A204.1 (cell line): Measurements from ENCODE around the gene L3MBTL4.

ENCODE experiments used
- FAIRE-seq: peaks from 2 replicates; lab custom pipeline; 2012; peaks lifted over from hg19 to GRCh38; lab: Jason Lieb, UNC

The L3MBTL4 gene

GRCh38 chr18:6363216-6363615, 51.5 kb downstream of the L3MBTL4 start:
- FAIRE-seq, result no peak

- no peak for FAIRE-seq
Measured at GRCh38 chr18:6362559-6363129, 52.1 kb downstream of the L3MBTL4 start.

DNA sequence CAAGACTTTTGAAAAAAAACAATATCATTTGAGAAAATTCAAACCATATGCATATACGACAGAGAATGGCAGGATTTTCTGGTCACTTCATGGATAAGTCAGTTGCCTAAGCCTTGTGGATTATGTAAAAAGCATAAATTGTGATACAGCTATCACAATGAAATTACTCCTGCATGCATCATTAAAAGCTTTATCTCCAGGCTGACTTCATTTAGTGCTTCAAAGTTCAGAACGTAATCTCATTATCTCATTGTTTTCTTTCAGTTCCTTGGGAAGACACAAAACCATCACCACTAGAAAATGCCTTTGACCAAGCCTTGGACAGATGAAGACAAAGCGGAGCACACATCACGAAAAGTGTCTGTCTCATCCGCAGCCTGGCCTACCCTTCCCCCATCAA, 57.0 kb downstream of the L3MBTL4 start:
- no peak for FAIRE-seq

DNA sequence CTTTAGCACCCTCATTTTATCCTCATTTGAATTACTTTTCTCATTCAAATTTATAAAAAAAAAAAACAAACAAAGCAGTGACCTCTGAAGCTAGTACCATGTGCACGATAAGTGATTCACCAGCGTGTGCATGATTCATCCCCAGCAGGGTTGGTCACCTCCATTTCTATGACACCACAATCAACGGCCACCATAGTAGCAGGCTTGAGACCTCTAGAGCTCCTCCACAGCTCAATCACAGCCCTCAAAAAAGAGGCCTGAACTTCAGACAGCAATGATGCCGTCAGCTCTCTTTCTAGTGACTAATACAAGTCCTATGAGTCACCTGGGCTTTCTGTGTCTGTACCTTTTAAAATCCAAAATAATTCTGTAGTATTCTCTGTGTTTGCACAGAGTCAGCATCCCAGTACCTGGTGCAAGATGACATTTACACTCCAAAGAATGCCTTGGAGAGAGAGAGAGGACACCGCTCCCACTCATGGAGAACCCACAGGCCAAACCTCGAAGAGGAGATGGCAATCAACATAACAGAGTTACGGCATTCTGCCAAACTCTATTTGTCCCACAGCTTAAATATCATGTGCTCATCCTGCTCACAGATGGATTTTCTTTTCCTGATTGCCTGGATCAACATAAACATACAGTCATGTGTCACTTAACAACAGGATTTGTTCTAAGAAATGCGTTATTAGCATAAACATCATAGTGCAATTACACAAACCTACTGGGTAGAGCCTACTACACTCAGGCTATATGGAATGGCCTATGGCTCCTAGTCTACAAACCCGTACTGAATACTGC, 58.7 kb downstream of the L3MBTL4 start:
- no peak for FAIRE-seq

- no peak for FAIRE-seq
Measured at GRCh38 chr18:6352275-6352674, 62.4 kb downstream of the L3MBTL4 start.

- FAIRE-seq, result no peak
Measured at GRCh38 chr18:6342990-6343389, 71.7 kb downstream of the L3MBTL4 start.

DNA sequence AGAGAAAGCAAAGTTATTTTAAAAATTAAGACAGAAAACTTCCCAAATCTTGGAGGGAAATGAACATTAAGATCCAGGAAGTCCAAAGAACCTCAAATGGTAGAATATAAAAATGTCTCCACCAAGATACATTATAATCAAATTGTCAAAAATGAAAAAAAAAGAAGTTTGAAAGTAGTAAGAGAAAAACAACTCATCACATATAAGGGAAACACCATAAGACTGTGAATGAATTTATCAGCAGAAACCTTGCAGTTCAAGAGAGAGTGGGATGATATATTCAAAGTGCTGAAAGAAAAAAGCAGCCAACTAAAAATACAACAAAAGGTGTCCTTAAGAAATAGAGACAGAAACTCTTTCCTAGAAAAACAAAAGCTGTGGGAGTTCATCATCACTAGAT, 73.0 kb downstream of the L3MBTL4 start:
- FAIRE-seq, result no peak

GRCh38 chr18:6341303-6341702, 73.4 kb downstream of the L3MBTL4 start:
- no peak for FAIRE-seq

DNA sequence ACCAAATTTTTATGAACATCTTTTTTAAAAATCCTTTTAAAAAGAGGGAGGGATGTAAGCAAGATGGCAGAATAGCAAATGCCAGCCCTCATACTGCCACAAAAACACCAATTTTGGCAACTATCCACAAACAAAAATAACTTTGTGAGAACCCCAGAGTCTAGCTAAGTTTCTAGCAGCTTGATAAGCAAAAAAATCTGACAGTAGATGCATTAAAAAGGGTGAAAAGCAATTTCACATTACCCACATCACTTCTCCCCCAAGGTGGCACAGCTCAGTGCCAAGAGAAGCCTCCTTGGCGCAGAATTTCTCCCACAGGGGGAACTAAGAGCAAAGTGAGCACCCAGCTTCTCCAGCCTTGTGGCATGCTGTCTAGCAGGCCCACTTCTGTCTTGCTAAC, 74.6 kb downstream of the L3MBTL4 start:
- FAIRE-seq, result no peak

GRCh38 chr18:6336239-6336638, 78.5 kb downstream of the L3MBTL4 start:
- no peak for FAIRE-seq

- no peak for FAIRE-seq
Measured at GRCh38 chr18:6333981-6334380, 80.7 kb downstream of the L3MBTL4 start.

GRCh38 chr18:6331872-6332271, 82.8 kb downstream of the L3MBTL4 start:
- FAIRE-seq, result no peak

DNA sequence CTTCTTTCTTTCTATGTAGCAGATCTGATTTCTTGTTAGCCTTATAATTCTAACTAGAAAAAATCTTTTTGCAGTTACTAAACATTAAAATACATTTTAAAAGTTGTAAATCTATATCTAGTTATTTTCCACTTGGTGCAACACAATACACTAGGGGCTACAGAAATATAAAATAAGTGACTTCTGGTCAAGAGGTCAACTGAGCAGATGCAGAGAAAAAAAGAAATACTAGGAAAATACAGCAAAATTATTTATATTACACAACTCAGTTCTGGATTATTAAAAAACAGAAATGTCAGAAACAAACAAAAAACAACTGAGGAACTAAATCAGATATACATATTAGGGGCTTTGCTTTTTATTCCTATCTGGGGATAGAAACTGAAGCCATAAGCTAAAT, 83.9 kb downstream of the L3MBTL4 start:
- FAIRE-seq, result no peak

- FAIRE-seq, result no peak
Measured at GRCh38 chr18:6328621-6329010, 86.1 kb downstream of the L3MBTL4 start.

GRCh38 chr18:6327895-6328620, 86.7 kb downstream of the L3MBTL4 start:
- no peak for FAIRE-seq

GRCh38 chr18:6327485-6327884, 87.2 kb downstream of the L3MBTL4 start:
- FAIRE-seq, result no peak

- FAIRE-seq, result no peak
Measured at GRCh38 chr18:6326566-6326965, 88.1 kb downstream of the L3MBTL4 start.

DNA sequence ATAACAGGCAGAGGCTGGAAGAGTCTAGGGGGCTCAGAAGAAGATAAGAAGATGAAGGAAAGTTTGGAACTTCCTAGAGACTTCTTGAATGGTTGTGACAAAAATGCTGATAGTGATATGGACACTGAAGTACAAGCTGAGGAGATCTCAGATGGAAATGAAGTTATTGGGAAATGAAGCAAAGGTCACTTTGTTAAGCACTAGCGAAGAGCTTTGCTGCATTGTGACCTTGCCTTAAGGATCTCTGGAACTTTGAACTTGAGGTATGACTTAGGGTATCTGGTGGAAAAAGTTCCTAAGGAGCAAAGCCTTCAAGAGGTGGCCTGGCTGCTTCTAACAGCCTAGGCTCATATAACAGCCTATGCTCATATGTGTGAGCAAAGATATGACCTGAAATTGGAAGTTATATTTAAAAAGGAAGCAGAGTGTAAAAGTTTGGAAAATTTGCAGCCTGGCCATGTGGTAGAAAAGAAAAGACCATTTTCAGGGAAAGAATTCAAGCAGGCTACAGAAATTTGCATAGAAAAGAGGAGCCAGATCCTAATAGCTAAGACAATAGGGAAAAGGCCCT, 91.3 kb downstream of the L3MBTL4 start:
- FAIRE-seq, result no peak

GRCh38 chr18:6315517-6316331, 99.0 kb downstream of the L3MBTL4 start:
- no peak for FAIRE-seq

GRCh38 chr18:6313415-6313814, 101.3 kb downstream of the L3MBTL4 start:
- FAIRE-seq, result no peak

GRCh38 chr18:6311456-6312215, 103.1 kb downstream of the L3MBTL4 start:
- FAIRE-seq, result no peak

DNA sequence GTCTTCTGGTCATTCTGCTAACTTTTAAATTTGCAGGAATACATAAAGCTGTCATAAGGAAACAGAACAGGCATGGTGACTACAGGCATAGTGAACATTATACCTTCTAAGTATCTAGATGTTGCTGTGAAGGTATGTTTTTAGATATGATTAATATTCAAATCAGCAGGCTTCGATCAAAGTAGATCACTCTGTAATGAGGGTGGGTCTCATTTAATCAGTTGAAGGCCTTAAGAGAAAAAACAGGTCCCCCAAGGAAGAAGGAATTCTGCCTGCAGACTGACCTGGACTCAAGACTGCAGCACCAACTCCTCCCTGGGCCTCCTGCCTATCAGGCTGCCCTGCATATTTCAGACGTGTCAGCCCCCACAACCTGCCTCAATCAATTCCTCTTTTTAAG, 104.0 kb downstream of the L3MBTL4 start:
- no peak for FAIRE-seq
